A549 treated with DMSO at 1 μM for 4 hours (cell line): ENCODE results near the gene RAB33B. TPM values are rescaled to one million over a fixed set of nuclear protein-coding genes. Genes with fewer than 3 reads are reported as not detected.

Source experiments
- total RNA-seq: library from RNA; stranded (reverse); fragments of 200-300 nt; extraction: Qiagen RNA extraction; gene quantifications from 5 replicates; pipeline ENCODE4 v1.2.3, GENCODE V29; 2022; ENCODE audit warnings: low read depth

The RAB33B gene
- total RNA-seq = 2.2 to 3.2 TPM (median 2.6 TPM) in 5 replicates

DNA sequence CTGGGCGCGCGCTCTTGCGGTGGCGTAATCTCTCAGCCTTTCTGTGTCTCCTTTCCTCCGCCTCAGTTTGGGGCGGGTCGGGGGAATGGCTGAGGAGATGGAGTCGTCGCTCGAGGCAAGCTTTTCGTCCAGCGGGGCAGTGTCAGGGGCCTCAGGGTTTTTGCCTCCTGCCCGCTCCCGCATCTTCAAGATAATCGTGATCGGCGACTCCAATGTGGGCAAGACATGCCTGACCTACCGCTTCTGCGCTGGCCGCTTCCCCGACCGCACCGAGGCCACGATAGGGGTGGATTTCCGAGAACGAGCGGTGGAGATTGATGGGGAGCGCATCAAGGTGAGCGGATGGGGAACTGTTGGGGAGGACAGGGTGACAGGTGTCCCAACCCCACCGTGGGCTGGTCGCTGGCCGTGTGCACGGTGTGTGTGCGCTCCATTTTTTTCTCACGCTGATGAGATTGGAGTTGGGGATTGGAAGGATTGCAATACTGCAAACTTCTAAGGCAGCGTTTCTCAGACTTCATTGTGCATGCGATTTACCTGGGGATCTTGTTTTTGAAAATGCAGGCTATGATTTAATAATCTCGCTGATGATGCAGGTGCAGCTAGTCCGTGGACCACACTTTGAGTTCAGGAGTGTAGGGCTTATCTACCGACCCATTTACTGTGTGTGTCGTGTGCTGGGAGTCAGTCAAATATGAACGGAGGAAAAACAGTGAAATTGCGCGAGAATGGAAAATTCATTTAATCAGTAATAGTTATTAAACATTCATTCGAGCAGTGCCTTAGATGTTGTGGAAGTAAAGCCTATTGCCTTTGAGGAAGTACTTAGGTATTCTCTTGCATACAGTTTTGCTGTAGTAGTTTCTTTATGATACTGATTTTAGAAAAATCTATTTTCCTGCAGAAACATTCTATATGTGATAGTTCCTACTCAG lies at the start of gene RAB33B:
Gene RAB33B, plus strand, starts transcription at position 11 of the 935 bp plus-strand sequence. Its CDS starts 75 bp downstream, at position 86.

Other genes with a start within 250 kb of the RAB33B start
- gene MGARP, start 173.9 kb upstream of the RAB33B start, total RNA-seq = 0.47 to 0.85 TPM (median 0.82 TPM) in 5 replicates
- gene NAA15, start 152.6 kb upstream of the RAB33B start, total RNA-seq = 26.1 to 38.4 TPM (median 32.1 TPM) in 5 replicates
- gene NDUFC1, start 151.6 kb upstream of the RAB33B start, total RNA-seq = 70.3 to 78.8 TPM (median 73.3 TPM) in 5 replicates
- gene SETD7, start 102.1 kb downstream of the RAB33B start, total RNA-seq = 40.0 to 50.8 TPM (median 46.0 TPM) in 5 replicates
- gene MGST2, start 211.7 kb downstream of the RAB33B start, total RNA-seq = 48.3 to 52.8 TPM (median 49.2 TPM) in 5 replicates